ENCODE measurements around the gene SRD5A2. TPM values are rescaled to one million over a fixed set of nuclear protein-coding genes. Genes with fewer than 3 reads are reported as not detected.
A peak's percentile ranks its signal among the peaks of the same experiment; 100 is the strongest.

SRD5A2 gene
- total and polyA plus RNA-seq, 8 donors, result 0.05 TPM; not detected in 7

DNA sequence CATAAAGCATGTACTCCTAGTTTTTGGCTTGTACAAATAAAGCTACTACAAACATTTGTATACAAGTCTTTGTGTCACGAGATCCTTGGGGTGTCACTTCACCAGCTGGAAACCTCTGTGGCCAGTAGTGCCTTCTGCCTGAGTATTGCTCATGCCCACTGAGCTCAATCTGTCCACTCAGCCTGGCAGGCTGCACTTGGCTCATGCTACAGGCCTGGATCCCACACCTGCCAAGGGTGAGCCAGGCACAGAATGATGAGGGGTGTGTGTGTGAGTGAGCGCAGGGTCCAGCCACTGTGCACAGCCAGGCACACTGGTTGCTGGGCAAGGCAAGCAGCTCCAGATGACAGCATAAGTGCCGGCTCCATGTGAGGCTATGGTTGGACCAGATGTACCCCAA lies 13.1 kb downstream of the SRD5A2 start:
- Histone ChIP-seq H3K4me1 (no peaks in the 10 kb centered on the region), H3K36me3 (no peaks in the 10 kb centered on the region), H3K27ac (no peak overlapping the region), H3K4me3 (no peak overlapping the region), H3K9me3 (no peaks in the 10 kb centered on the region), H3K27me3 (no peaks in the 10 kb centered on the region)
- DNase-seq, result no peak
- TF ChIP-seq, protein P1, sequence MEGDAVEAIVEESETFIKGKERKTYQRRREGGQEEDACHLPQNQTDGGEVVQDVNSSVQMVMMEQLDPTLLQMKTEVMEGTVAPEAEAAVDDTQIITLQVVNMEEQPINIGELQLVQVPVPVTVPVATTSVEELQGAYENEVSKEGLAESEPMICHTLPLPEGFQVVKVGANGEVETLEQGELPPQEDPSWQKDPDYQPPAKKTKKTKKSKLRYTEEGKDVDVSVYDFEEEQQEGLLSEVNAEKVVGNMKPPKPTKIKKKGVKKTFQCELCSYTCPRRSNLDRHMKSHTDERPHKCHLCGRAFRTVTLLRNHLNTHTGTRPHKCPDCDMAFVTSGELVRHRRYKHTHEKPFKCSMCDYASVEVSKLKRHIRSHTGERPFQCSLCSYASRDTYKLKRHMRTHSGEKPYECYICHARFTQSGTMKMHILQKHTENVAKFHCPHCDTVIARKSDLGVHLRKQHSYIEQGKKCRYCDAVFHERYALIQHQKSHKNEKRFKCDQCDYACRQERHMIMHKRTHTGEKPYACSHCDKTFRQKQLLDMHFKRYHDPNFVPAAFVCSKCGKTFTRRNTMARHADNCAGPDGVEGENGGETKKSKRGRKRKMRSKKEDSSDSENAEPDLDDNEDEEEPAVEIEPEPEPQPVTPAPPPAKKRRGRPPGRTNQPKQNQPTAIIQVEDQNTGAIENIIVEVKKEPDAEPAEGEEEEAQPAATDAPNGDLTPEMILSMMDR (IDR thresholded peaks at IDR 0.05), result no peak
- intact Hi-C loops (cut with DNase I), result no loop called here
- no peak for ATAC-seq
- WGBS, 2 donors, result 84 to 87% methylated on average over 3 of the region's 3 CpGs
- FAIRE-seq, result no peak

DNA sequence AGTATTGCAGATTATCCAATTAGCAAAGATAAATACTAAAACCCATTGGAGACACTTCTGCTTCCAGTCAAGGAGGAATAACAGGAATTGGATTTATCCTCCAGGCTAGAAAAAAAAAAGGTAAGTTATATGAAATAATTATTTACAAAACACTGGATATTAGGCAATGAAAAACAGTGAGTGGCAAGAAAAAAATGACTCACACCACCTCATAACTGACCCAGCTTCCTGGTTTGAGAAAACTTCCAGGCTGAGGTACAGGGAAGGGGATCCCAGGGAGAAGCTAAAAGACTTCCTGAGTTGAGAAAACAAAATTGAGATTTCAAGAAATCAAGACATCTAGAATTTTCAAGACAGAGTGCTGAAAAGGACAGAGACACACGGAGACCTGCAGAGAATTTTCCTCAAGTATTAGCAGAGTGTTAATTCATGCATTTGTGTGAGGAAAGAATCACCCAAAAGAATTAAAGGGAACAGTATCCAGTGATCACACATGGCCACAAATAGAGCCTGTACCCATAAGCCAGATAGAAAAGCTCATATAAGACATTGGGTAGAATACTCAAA lies 17.4 kb downstream of the SRD5A2 start:
- DNase-seq (no peak), ATAC-seq (no peak), FAIRE-seq (no peak)
- TF ChIP-seq, protein P1 (IDR thresholded peaks at IDR 0.05), result no peak
- no peaks in the 10 kb centered on the region for H3K36me3 ChIP-seq
- WGBS, 2 donors, result 23 to 35% methylated on average over 1 of the region's 1 CpG
- no peaks in the 10 kb centered on the region for H3K4me1 ChIP-seq
- no peak overlapping the region for H3K4me3 ChIP-seq
- intact Hi-C loops (cut with DNase I), result no loop called here
- H3K9me3 ChIP-seq, result no peaks in the 10 kb centered on the region
- no peaks in the 10 kb centered on the region for H3K27me3 ChIP-seq
- H3K27ac ChIP-seq, result no peak overlapping the region

DNA sequence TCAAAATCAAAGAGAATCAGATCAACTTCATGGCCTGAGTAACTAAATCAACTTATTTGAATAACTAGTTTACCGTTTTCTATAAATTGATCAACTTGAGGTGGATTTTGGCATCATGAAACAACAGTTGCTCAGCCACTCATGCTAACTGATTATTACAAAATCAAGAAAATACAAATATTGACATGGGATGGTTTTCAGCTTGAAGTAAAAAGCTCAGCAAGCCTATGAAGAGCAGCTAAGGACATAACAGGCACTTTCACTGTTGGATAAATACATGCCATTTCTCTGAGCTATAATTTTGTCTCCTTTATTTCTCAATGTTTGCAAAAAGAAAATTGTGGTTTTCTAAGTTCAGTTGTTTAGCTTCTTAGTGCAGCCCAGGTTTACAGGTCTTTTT lies 18.9 kb downstream of the SRD5A2 start:
- WGBS, 2 donors, result 24 to 36% methylated on average over 1 of the region's 1 CpG
- Histone ChIP-seq H3K4me3 (no peak overlapping the region), H3K36me3 (no peaks in the 10 kb centered on the region), H3K4me1 (no peaks in the 10 kb centered on the region), H3K27ac (no peak overlapping the region), H3K9me3 (no peaks in the 10 kb centered on the region), H3K27me3 (no peaks in the 10 kb centered on the region)
- TF ChIP-seq, protein P1 (IDR thresholded peaks at IDR 0.05), result no peak
- intact Hi-C loops (cut with DNase I), result no loop called here
- no peak for FAIRE-seq
- DNase-seq, result no peak
- ATAC-seq, result no peak

DNA sequence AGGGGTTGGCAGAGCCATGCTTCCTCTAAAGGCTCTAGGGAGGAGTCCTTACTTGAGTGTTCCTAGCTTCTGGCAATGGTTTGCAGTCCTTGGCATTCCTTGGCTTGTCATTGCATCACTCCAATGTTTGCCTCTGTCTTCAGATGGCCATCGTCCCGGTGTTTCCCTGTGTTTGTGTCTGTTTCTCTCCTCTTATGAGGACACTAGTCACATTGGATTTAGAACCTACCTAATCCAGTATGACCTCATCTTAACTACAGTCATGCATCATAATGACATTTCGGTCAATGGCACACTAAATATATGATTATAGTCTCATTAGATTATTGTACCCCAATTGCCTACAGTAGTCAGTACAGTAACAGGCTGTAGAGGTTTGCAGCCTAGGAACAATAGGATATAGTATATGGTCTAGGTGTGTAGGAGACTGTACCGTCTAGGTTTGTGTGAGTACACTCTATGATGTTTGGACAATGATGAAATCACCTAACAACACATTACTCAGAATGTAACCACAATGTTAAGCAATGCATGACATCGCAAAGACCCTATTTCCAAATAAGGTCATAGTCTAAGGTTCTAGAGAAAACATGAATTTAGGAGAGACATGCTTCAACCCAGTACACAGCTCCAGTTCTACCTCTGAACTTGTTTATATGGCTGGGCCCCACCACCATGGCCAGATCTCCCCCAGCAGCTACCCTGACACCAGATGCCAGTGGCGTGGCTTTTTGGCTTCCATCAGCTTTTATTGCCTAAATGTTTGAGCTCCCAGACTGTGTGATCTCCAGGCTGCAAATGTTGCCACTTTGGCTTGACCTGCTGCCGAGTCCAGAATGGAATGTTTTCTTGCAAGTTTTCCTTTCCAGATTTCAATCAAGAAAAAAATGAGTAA lies 22.1 kb downstream of the SRD5A2 start:
- DNase-seq (no peak), ATAC-seq (peak in 1 of 4 donors; percentile 44), FAIRE-seq (no peak)
- no peaks in the 10 kb centered on the region for H3K9me3 ChIP-seq
- TF ChIP-seq, protein P1 (IDR thresholded peaks at IDR 0.05), result no peak
- H3K27me3 ChIP-seq, result no peaks in the 10 kb centered on the region
- H3K27ac ChIP-seq, result no peak overlapping the region
- H3K4me3 ChIP-seq, result no peak overlapping the region
- intact Hi-C loops (cut with DNase I), result no loop called here
- H3K4me1 ChIP-seq, result no peaks in the 10 kb centered on the region
- 60 to 67% methylated on average over 7 of the region's 7 CpGs for WGBS, 2 donors
- no peaks in the 10 kb centered on the region for H3K36me3 ChIP-seq

DNA sequence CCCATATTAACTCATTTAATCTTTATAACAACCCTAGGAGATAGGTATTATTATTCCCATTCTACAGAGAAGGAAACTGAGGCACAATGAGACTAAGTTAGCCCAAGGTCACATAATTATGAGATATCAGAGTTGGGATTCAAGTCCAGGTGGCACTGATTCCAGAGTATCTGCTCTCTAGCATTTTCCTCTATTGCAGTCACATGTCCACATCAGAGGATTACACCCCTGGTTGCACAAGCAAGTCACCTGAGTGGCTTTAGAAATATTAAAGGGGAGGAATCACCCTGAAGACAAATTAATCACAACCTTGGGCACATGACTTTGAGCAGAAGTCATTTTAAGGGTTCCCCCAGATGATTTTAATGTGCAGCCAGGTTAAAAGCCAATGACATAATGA lies 23.8 kb downstream of the SRD5A2 start:
- no peaks in the 10 kb centered on the region for H3K27me3 ChIP-seq
- DNase-seq, result no peak
- no peak for FAIRE-seq
- H3K9me3 ChIP-seq, result no peaks in the 10 kb centered on the region
- TF ChIP-seq, protein P1 (IDR thresholded peaks at IDR 0.05), result no peak
- intact Hi-C loops (cut with DNase I), result no loop called here
- no peak overlapping the region for H3K4me3 ChIP-seq
- H3K27ac ChIP-seq, result no peak overlapping the region
- no peaks in the 10 kb centered on the region for H3K36me3 ChIP-seq
- ATAC-seq, result no peak
- H3K4me1 ChIP-seq, result no peaks in the 10 kb centered on the region

Data from pancreas (tissue), 10 donors.